ENCODE data around the gene PTGES2.

Gene PTGES2

GRCh38 chr9:128127568-128127989, at the start of gene PTGES2:
Gene PTGES2, minus strand, starts transcription at chr9:128127729. Its CDS starts 12 bp downstream, at chr9:128127717.
- DNase-seq = peak; percentile 84

GRCh38 chr9:128175726-128176125, 48.2 kb upstream of the PTGES2 start:
- DNase-seq = no peak

- no peak for DNase-seq
These were observed 47.6 kb upstream of the PTGES2 start for GRCh38 chr9:128175102-128175563.

- DNase-seq = no peak
These were observed 46.5 kb upstream of the PTGES2 start for GRCh38 chr9:128174062-128174461.

- DNase-seq = no peak
These were observed 42.4 kb upstream of the PTGES2 start for GRCh38 chr9:128169925-128170324.

GRCh38 chr9:128169492-128169891, 42.0 kb upstream of the PTGES2 start:
- DNase-seq = no peak

- DNase-seq = no peak
These were observed 41.3 kb upstream of the PTGES2 start for GRCh38 chr9:128168731-128169308.

GRCh38 chr9:128167209-128167608, 39.7 kb upstream of the PTGES2 start:
- DNase-seq = no peak

- DNase-seq = no peak
These were observed 38.6 kb upstream of the PTGES2 start for GRCh38 chr9:128166169-128166568.

GRCh38 chr9:128164307-128164885, 36.9 kb upstream of the PTGES2 start:
- no peak for DNase-seq

GRCh38 chr9:128163523-128164306, 36.2 kb upstream of the PTGES2 start:
- no peak for DNase-seq

GRCh38 chr9:128163027-128163515, 35.5 kb upstream of the PTGES2 start:
- DNase-seq = no peak

- DNase-seq = no peak
These were observed 34.9 kb upstream of the PTGES2 start for GRCh38 chr9:128162215-128163026.

- DNase-seq = no peak
These were observed 33.8 kb upstream of the PTGES2 start for GRCh38 chr9:128161215-128161902.

- peak; percentile 70 for DNase-seq
These were observed 33.1 kb upstream of the PTGES2 start for GRCh38 chr9:128160603-128160987.

GRCh38 chr9:128159784-128160602, 32.5 kb upstream of the PTGES2 start, which contains the start of gene BBLN:
Gene BBLN, plus strand, starts transcription at chr9:128160265. Its CDS starts 143 bp downstream, at chr9:128160408.
- peak; percentile 91 for DNase-seq

GRCh38 chr9:128159522-128159783, 31.9 kb upstream of the PTGES2 start:
- peak; percentile 26 for DNase-seq

GRCh38 chr9:128155736-128156500, 28.4 kb upstream of the PTGES2 start:
- DNase-seq = no peak

- DNase-seq = no peak
These were observed 26.6 kb upstream of the PTGES2 start for GRCh38 chr9:128153947-128154695.
